HL-60 (cell line): Measurements from ENCODE around the gene GNAL.

Experiments used
- DNase-seq, 2 experiments: peaks; one replicate each; pipeline ENCODE4 v3.0.0-alpha.2; 2010 to 2020; ENCODE audit warnings: low read depth in 1 of 2, low spot score in 1 of 2
- H3K27ac ChIP-seq: fragments of 250-450 bp; sonication (Bioruptor Pico); replicated peaks from 2 replicates; pipeline ENCODE4 v1.5.1; 2020; ENCODE audit warnings: mild to moderate bottlenecking, moderate library complexity
- H3K27me3 ChIP-seq: fragments of 250-450 bp; sonication (Bioruptor Pico); 2 replicates; pipeline ENCODE4 v1.5.1; 2021; ENCODE audit warnings: mild to moderate bottlenecking, moderate library complexity; ENCODE audit not compliant: insufficient read depth, poor library complexity, severe bottlenecking
- H3K4me3 ChIP-seq: replicated peaks from 2 replicates; pipeline ENCODE4 v1.5.1; 2011; ENCODE audit warnings: mild to moderate bottlenecking, control low read depth, low read length; ENCODE audit not compliant: insufficient read depth
- GABPA ChIP-seq: IDR thresholded peaks from 2 replicates; pipeline ENCODE4 v1.6.1; 2012; ENCODE audit warnings: low read depth
- POLR2AphosphoS5 ChIP-seq: IDR thresholded peaks from 2 replicates; pipeline ENCODE4 v1.6.1; 2012; ENCODE audit warnings: low read depth
- REST ChIP-seq: IDR thresholded peaks from 2 replicates; pipeline ENCODE4 v1.6.1; 2012; ENCODE audit warnings: low read depth; ENCODE audit not compliant: insufficient replicate concordance
- SPI1 ChIP-seq: IDR thresholded peaks from 2 replicates; pipeline ENCODE4 v1.6.1; 2012; ENCODE audit warnings: low read depth, mild to moderate bottlenecking, borderline replicate concordance
- TF ChIP-seq, protein P1 (sequence below): IDR thresholded peaks from one replicate; pipeline ENCODE4 v1.5.1; 2011; ENCODE audit warnings: low read length, control low read depth, inconsistent platforms; ENCODE audit not compliant: insufficient read depth

GNAL gene

GRCh38 chr18:11883153-11883552 lies 194.1 kb downstream of the GNAL start:
- H3K4me3 ChIP-seq = no peak overlapping the region
- no peaks in the 10 kb centered on the region for H3K27me3 ChIP-seq
- H3K27ac ChIP-seq = peak overlapping the region; percentile 63
- TF ChIP-seq GABPA = no peak
- no peak for TF ChIP-seq REST
- TF ChIP-seq POLR2AphosphoS5 = no peak
- peak; percentile 70; the same call in 1 of the 2 replicates for TF ChIP-seq SPI1
- peak; percentile 66 to 81 for DNase-seq

DNA sequence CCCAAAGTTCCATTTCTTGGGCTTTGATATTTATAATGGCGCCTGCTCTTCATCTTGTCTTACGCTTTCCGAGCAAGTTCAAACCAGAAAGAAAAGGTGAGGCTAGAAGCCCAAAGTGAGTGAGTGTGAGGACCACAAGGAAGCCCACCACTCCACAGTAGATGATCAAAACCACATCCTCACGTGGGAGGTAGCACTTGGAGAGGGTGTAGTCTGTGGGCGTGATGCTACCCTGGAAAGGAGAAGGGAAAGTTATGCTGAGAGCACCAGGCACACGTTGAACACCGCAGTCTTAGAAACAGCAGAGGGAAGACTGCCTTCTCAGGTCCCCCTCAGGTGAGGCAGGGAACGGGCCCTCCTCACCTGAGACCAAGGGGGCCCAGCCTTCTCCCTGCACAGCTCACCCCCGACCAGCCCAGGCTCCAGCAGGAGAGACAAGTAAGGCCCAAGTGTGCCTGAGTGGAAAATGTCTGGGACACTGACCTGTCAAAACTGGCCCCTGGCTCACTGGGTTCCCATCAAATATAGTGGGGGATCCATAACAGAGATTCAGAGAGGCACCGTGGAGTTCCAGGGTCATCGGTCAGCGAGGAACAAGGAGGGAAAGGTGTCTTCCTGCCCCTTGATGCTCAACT lies 195.4 kb downstream of the GNAL start:
- Histone ChIP-seq H3K27ac (no peak overlapping the region), H3K27me3 (no peaks in the 10 kb centered on the region), H3K4me3 (no peak overlapping the region)
- DNase-seq = no peak
- TF ChIP-seq SPI1 = no peak
- TF ChIP-seq, protein P1, sequence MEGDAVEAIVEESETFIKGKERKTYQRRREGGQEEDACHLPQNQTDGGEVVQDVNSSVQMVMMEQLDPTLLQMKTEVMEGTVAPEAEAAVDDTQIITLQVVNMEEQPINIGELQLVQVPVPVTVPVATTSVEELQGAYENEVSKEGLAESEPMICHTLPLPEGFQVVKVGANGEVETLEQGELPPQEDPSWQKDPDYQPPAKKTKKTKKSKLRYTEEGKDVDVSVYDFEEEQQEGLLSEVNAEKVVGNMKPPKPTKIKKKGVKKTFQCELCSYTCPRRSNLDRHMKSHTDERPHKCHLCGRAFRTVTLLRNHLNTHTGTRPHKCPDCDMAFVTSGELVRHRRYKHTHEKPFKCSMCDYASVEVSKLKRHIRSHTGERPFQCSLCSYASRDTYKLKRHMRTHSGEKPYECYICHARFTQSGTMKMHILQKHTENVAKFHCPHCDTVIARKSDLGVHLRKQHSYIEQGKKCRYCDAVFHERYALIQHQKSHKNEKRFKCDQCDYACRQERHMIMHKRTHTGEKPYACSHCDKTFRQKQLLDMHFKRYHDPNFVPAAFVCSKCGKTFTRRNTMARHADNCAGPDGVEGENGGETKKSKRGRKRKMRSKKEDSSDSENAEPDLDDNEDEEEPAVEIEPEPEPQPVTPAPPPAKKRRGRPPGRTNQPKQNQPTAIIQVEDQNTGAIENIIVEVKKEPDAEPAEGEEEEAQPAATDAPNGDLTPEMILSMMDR = no peak
- no peak for TF ChIP-seq POLR2AphosphoS5
- no peak for TF ChIP-seq REST
- no peak for TF ChIP-seq GABPA

- H3K27me3 ChIP-seq = no peaks in the 10 kb centered on the region
- no peak for DNase-seq
- no peak for TF ChIP-seq SPI1
- TF ChIP-seq GABPA = no peak
- H3K27ac ChIP-seq = no peak overlapping the region
- no peak overlapping the region for H3K4me3 ChIP-seq
Measured at GRCh38 chr18:11885278-11885947, 196.3 kb downstream of the GNAL start.

GRCh38 chr18:11886577-11887110 lies 197.6 kb downstream of the GNAL start:
- Histone ChIP-seq H3K27ac (no peak overlapping the region), H3K4me3 (no peak overlapping the region), H3K27me3 (no peaks in the 10 kb centered on the region)
- TF ChIP-seq REST (no peak), GABPA (no peak), SPI1 (no peak), POLR2AphosphoS5 (no peak)
- TF ChIP-seq, protein P1 = no peak
- no peak for DNase-seq
